ENCODE results near the gene PAK2.
A peak's percentile ranks its signal among the peaks of the same experiment; 100 is the strongest.
"Not testable (repeated sequence)": the region's sequence is repeated elsewhere in the genome, so short reads cannot be mapped to it uniquely, and the experiment has no call there.

PAK2 gene

GRCh38 chr3:196844235-196845219 lies 104.9 kb downstream of the PAK2 start:
- not testable (repeated sequence) for DNase-seq

DNA sequence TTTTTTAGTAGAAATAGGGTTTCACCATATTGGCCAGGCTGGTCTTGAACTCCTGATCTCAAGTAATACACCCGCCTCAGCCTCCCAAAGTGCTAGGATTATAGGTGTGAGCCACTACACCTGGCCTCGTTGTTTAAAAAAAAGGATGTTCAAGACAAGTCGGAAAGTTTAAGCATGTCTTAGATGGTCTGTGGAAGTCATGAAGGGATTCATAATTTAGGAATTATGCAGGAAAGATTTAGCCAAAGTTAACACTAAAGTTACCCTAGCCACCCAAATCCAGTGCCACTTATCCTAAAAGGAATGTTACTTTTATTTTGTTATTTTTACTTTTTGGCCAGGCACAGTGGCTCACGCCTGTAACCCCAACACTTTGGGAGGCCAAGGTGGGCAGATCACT lies 108.7 kb downstream of the PAK2 start:
- DNase-seq, result not testable (repeated sequence)

GRCh38 chr3:196849180-196849741 lies 109.6 kb downstream of the PAK2 start:
- DNase-seq, result no peak

- not testable (repeated sequence) for DNase-seq
Observed at GRCh38 chr3:196863000-196863399, 123.3 kb downstream of the PAK2 start.

GRCh38 chr3:196867155-196867506 lies 127.5 kb downstream of the PAK2 start:
- DNase-seq, result no peak

DNA sequence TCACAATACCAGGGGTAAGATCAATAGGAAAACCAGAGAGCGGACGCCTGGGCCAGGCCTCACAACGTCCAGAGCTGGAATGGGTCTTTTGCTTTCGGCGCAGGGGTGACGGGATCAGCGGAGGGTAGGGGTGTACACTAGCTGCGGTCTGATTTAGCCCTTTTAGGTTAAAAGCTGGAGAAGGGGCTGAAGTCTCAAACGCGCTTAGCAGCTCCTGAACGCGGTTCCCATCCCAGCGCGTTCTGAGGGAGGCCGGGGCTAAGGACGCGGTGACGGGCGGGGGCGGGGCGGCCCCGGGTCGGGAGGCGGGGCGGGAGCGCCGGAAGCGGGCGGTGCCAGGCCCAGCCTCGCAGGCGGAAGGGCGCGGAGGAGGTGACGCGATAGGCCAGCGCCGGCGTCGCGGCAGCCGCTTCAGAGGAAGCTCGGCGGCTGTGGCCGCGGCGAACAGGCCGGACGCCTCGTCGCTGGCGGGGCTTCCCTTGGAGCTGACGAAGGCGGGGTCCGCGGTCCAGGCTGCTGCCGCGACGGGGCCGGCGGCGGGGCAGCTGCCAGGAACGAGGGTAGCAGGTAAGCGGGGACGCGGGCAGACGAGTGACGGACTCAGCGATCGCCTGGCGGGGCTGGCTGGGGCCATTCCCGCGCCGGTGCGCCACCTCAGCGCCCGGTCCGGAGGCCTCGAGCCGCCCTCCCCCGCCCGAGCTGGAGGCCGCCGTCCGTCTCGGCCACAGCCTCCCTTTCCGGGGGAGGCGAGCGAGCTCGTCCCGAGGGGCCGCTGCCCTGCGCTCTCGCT lies 128.0 kb downstream of the PAK2 start, which contains the start of gene SENP5:
Gene SENP5, plus strand, starts transcription at position 414 of the 790 bp plus-strand sequence. CDS start 17,262 bp downstream, outside the sequence.
- DNase-seq, result peak; percentile 79

- DNase-seq, result no peak
Observed at GRCh38 chr3:196868297-196868661, 128.6 kb downstream of the PAK2 start.

- no peak for DNase-seq
Observed at GRCh38 chr3:196872316-196872715, 132.7 kb downstream of the PAK2 start.

DNA sequence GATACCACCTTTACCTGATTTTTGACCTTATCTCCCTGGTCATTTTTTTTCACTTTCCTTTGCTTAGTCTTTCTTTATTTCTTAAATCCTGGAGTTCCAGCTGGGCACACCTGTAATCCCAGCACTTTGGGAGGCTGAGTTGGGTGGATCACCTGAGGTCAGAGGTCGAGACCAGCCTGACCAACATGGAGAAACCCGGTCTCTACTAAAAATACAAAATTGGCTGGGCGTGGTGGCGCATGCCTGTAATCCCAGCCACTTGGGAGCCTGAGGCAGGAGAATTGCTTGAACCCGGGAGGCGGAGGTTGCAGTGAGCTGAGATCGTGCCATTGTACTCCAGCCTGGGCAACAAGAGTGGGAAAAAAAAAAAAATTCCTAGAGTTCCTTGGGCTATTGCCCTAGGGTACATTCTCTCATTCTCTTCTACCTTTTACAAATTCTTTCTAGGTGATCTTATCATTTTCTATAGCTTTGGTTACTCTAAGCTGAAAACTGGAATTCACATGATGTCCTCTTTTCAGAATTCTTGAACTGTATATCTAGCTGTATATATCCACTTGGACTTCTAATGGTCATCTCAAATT lies 134.9 kb downstream of the PAK2 start:
- not testable (repeated sequence) for DNase-seq

DNA sequence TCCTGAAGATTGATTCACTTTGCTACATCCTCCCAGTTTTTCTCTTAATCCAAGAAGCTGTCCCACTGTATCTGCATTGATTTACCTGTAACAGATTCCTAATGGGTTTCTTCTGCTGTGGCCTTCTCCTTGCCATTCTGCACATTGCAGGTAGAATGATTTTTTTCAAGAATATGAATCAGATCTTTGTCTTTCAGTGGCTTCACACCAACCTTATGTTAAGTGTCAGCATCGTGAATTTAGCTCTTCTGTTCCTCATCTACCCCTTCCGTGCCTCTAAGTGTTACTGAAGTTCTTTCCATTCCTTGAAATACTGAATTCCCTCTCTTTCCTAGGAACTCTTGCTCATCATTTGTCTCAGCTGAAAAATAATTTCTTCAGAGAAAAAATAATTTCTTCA lies 135.6 kb downstream of the PAK2 start:
- DNase-seq, result no peak
